ENCODE results near the gene KRT14. TPM values are rescaled to one million over a fixed set of nuclear protein-coding genes. Genes with fewer than 3 reads are reported as not detected.
A peak's percentile ranks its signal among the peaks of the same experiment; 100 is the strongest.
"Not testable (repeated sequence)": the region's sequence is repeated elsewhere in the genome, so short reads cannot be mapped to it uniquely, and the experiment has no call there.

KRT14 gene
- total RNA-seq, 5 donors from 2014 or later (not counting 1 experiment from before 2014, with no cell fraction given): not detected

GRCh38 chr17:41622340-41623183, 35.9 kb upstream of the KRT14 start:
- H3K9me3 Mint-ChIP-seq; H3K36me3 Mint-ChIP-seq; ATAC-seq (replicated peaks in 1 of 4); H3K4me3 ChIP-seq (ENCODE audit: control insufficient read depth in 1 of 2, extremely low read depth in 1 of 2, low read length in 1 of 2); H3K4me1 ChIP-seq (ENCODE audit: control insufficient read depth in 1 of 2, extremely low read depth in 1 of 2, insufficient read depth in 2 of 2, low read length in 2 of 2); H3K27ac Mint-ChIP-seq; H3K4me3 Mint-ChIP-seq; DNase-seq; H3K27ac ChIP-seq (ENCODE audit: low read length); H3K4me1 Mint-ChIP-seq; POLR2A ChIA-PET; H3K9me3 ChIP-seq; H3K36me3 ChIP-seq (ENCODE audit: control insufficient read depth in 2 of 2, extremely low read depth in 1 of 2, insufficient read depth in 1 of 2, low read length in 1 of 2); CTCF ChIA-PET: not testable (repeated sequence)
- H3K27me3 ChIP-seq (replicated peaks in 1 of 2; ENCODE audit: control insufficient read depth in 2 of 2, extremely low read depth in 1 of 2, insufficient read depth in 2 of 2, low read length in 1 of 2): peaks cover 0 to 25% of the 10 kb centered on the region in 2 experiments
- 82% methylated on average over 8 of the region's 19 CpGs for WGBS (ENCODE audit: insufficient coverage)
- peaks cover 0 to 26% of the 10 kb centered on the region in 2 donors for H3K27me3 Mint-ChIP-seq

- ATAC-seq (replicated peaks in 1 of 4): no peak
- H3K4me1 ChIP-seq (ENCODE audit: control insufficient read depth in 1 of 2, extremely low read depth in 1 of 2, insufficient read depth in 2 of 2, low read length in 2 of 2): no peaks in the 10 kb centered on the region
- no peak overlapping the region for H3K27ac Mint-ChIP-seq
- H3K4me1 Mint-ChIP-seq: no peaks in the 10 kb centered on the region
- no peak overlapping the region for H3K27ac ChIP-seq (ENCODE audit: low read length)
- no peak overlapping the region for H3K4me3 ChIP-seq (ENCODE audit: control insufficient read depth in 1 of 2, extremely low read depth in 1 of 2, low read length in 1 of 2)
- no peak for DNase-seq
- 72% methylated on average over 2 of the region's 2 CpGs for WGBS (ENCODE audit: insufficient coverage)
- no peak overlapping the region for H3K4me3 Mint-ChIP-seq
- H3K27me3 ChIP-seq (replicated peaks in 1 of 2; ENCODE audit: control insufficient read depth in 2 of 2, extremely low read depth in 1 of 2, insufficient read depth in 2 of 2, low read length in 1 of 2): peaks cover 0 to 27% of the 10 kb centered on the region in 2 experiments
- H3K9me3 ChIP-seq: no peaks in the 10 kb centered on the region
- H3K9me3 Mint-ChIP-seq: no peaks in the 10 kb centered on the region
- H3K36me3 Mint-ChIP-seq: no peaks in the 10 kb centered on the region
- CTCF ChIA-PET: no interaction called here
- no peaks in the 10 kb centered on the region for H3K36me3 ChIP-seq (ENCODE audit: control insufficient read depth in 2 of 2, extremely low read depth in 1 of 2, insufficient read depth in 1 of 2, low read length in 1 of 2)
- H3K27me3 Mint-ChIP-seq: peaks cover 0 to 22% of the 10 kb centered on the region in 2 donors
- POLR2A ChIA-PET: no interaction called here
Observed at GRCh38 chr17:41621916-41622315, 35.2 kb upstream of the KRT14 start.

- CTCF ChIA-PET; DNase-seq; H3K9me3 Mint-ChIP-seq; H3K36me3 Mint-ChIP-seq; H3K4me3 ChIP-seq (ENCODE audit: control insufficient read depth in 1 of 2, extremely low read depth in 1 of 2, low read length in 1 of 2); POLR2A ChIA-PET; H3K4me1 Mint-ChIP-seq; ATAC-seq (replicated peaks in 1 of 4); H3K4me3 Mint-ChIP-seq; H3K36me3 ChIP-seq (ENCODE audit: control insufficient read depth in 2 of 2, extremely low read depth in 1 of 2, insufficient read depth in 1 of 2, low read length in 1 of 2); H3K9me3 ChIP-seq; H3K27ac ChIP-seq (ENCODE audit: low read length); H3K4me1 ChIP-seq (ENCODE audit: control insufficient read depth in 1 of 2, extremely low read depth in 1 of 2, insufficient read depth in 2 of 2, low read length in 2 of 2); H3K27ac Mint-ChIP-seq: not testable (repeated sequence)
- WGBS (ENCODE audit: insufficient coverage): 83% methylated on average over 6 of the region's 11 CpGs
- peaks cover 0 to 22% of the 10 kb centered on the region in 2 donors for H3K27me3 Mint-ChIP-seq
- H3K27me3 ChIP-seq (replicated peaks in 1 of 2; ENCODE audit: control insufficient read depth in 2 of 2, extremely low read depth in 1 of 2, insufficient read depth in 2 of 2, low read length in 1 of 2): peaks cover 0 to 32% of the 10 kb centered on the region in 2 experiments
Observed at GRCh38 chr17:41621435-41621817, 34.7 kb upstream of the KRT14 start.

- H3K4me1 ChIP-seq (ENCODE audit: control insufficient read depth in 1 of 2, extremely low read depth in 1 of 2, insufficient read depth in 2 of 2, low read length in 2 of 2): no peaks in the 10 kb centered on the region
- peaks cover 0 to 36% of the 10 kb centered on the region in 2 experiments for H3K27me3 ChIP-seq (replicated peaks in 1 of 2; ENCODE audit: control insufficient read depth in 2 of 2, extremely low read depth in 1 of 2, insufficient read depth in 2 of 2, low read length in 1 of 2)
- WGBS (ENCODE audit: insufficient coverage): 82% methylated on average over 18 of the region's 21 CpGs
- no peaks in the 10 kb centered on the region for H3K9me3 Mint-ChIP-seq
- ATAC-seq (replicated peaks in 1 of 4): no peak
- no peak overlapping the region for H3K27ac ChIP-seq (ENCODE audit: low read length)
- ChIA-PET CTCF (no interaction called here), POLR2A (no interaction called here)
- no peak overlapping the region for H3K4me3 Mint-ChIP-seq
- H3K36me3 Mint-ChIP-seq: no peaks in the 10 kb centered on the region
- H3K9me3 ChIP-seq: no peaks in the 10 kb centered on the region
- H3K4me3 ChIP-seq (ENCODE audit: control insufficient read depth in 1 of 2, extremely low read depth in 1 of 2, low read length in 1 of 2): no peak overlapping the region
- no peaks in the 10 kb centered on the region for H3K4me1 Mint-ChIP-seq
- H3K27ac Mint-ChIP-seq: no peak overlapping the region
- no peaks in the 10 kb centered on the region for H3K36me3 ChIP-seq (ENCODE audit: control insufficient read depth in 2 of 2, extremely low read depth in 1 of 2, insufficient read depth in 1 of 2, low read length in 1 of 2)
- DNase-seq: no peak
- peaks cover 0 to 19% of the 10 kb centered on the region in 2 donors for H3K27me3 Mint-ChIP-seq
Observed at GRCh38 chr17:41620583-41621434, 34.1 kb upstream of the KRT14 start.

- POLR2A ChIA-PET; H3K4me1 ChIP-seq (ENCODE audit: control insufficient read depth in 1 of 2, extremely low read depth in 1 of 2, insufficient read depth in 2 of 2, low read length in 2 of 2); H3K36me3 Mint-ChIP-seq; H3K9me3 Mint-ChIP-seq; H3K4me3 Mint-ChIP-seq; CTCF ChIA-PET; H3K9me3 ChIP-seq; H3K36me3 ChIP-seq (ENCODE audit: control insufficient read depth in 2 of 2, extremely low read depth in 1 of 2, insufficient read depth in 1 of 2, low read length in 1 of 2); H3K4me3 ChIP-seq (ENCODE audit: control insufficient read depth in 1 of 2, extremely low read depth in 1 of 2, low read length in 1 of 2); ATAC-seq (replicated peaks in 1 of 4); DNase-seq; H3K27ac ChIP-seq (ENCODE audit: low read length); H3K4me1 Mint-ChIP-seq: not testable (repeated sequence)
- Mint-ChIP-seq H3K27me3 (peaks cover 0 to 21% of the 10 kb centered on the region in 2 donors), H3K27ac (peak overlapping the region; percentile 17 to 48)
- H3K27me3 ChIP-seq (replicated peaks in 1 of 2; ENCODE audit: control insufficient read depth in 2 of 2, extremely low read depth in 1 of 2, insufficient read depth in 2 of 2, low read length in 1 of 2): peaks cover 0 to 35% of the 10 kb centered on the region in 2 experiments
- WGBS (ENCODE audit: insufficient coverage): 53% methylated on average over 2 of the region's 6 CpGs
Observed at GRCh38 chr17:41619927-41620582, 33.4 kb upstream of the KRT14 start.

All from T-cell (primary cell).